Measurements from ENCODE around the gene GKN2. TPM values are rescaled to one million over a fixed set of nuclear protein-coding genes. Genes with fewer than 3 reads are reported as not detected.

GKN2 gene
- total and polyA plus RNA-seq, 9 of the 15 experiments (the other 6 are each of a cell fraction or from before 2014, with no cell fraction given): not detected

DNA sequence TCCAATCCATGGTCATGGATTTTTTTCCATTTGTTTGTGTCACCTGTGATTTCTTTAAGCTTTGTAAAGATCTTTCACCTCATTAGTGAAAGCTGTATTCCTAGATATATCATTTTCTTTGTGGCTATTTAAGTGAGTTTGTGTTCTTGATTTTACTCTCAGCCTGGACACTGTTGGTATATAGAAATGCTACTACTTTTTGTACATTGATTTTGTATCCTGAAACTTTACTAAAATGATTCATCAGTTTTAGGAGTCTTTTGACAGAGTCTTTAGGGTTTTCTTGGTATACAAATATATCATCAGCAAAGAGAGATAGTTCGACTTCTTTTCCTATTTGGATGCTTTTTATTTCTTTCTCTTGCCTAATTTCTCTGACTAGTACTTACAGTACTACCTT lies 12.3 kb downstream of the GKN2 start:
- Histone ChIP-seq H4K20me1 (replicated peaks; ENCODE audit: control insufficient read depth, insufficient read depth, low read length) (no peaks in the 10 kb centered on the region), H3K4me2 (ENCODE audit: insufficient read depth, low read length) (no peak overlapping the region), H3K4me3 (no peak overlapping the region), H3K27me3 (ENCODE audit: control insufficient read depth in 2 of 2, insufficient read depth in 2 of 2, low read length in 2 of 2) (peaks cover 2 to 23% of the 10 kb centered on the region in 2 experiments; a peak in 2 of 5 replicates), H3K9me1 (ENCODE audit: control insufficient read depth, insufficient read depth, low read length) (no peaks in the 10 kb centered on the region), H3K4me1 (replicated peaks in 1 of 2; ENCODE audit: control insufficient read depth in 2 of 2, insufficient read depth in 2 of 2, low read length in 2 of 2) (peaks cover 0 to 3% of the 10 kb centered on the region in 2 experiments; a peak in 1 of 5 replicates), H2AFZ (ENCODE audit: low read depth, low read length) (no peak overlapping the region), H3K36me3 (ENCODE audit: control insufficient read depth, insufficient read depth, low read length) (no peaks in the 10 kb centered on the region), H3K9ac (ENCODE audit: insufficient read depth in 1 of 2, low read depth in 2 of 2, low read length in 2 of 2) (no peak overlapping the region), H3K9me3 (replicated peaks; ENCODE audit: control insufficient read depth, insufficient read depth, low read depth, low read length) (no peaks in the 10 kb centered on the region), H3K27ac (ENCODE audit: extremely low read depth, low read depth, low read length) (no peak overlapping the region), H3K79me2 (ENCODE audit: control insufficient read depth, insufficient read depth, low read length) (no peaks in the 10 kb centered on the region)
- DNase-seq (ENCODE audit: extremely low read depth in 1 of 4, low spot score in 3 of 4) (no peak), ATAC-seq (no peak), FAIRE-seq (no peak)
- POLR2A ChIA-PET: no interaction called here
- intact Hi-C loops (cut with micrococcal nuclease): loop anchor here (10.0 kb wide), 1 partner anchor 364 kb away; no protein-coding TSS in a partner anchor
- in situ Hi-C loops (cut with MboI): no loop called here
- CTCF ChIA-PET (ENCODE audit: low intra/inter-chr PET ratio): no interaction called here
- WGBS (ENCODE audit: insufficient coverage, low coverage, missing lambda C conversion rate): 0% methylated on average over 1 of the region's 1 CpG
- BruUV-seq (replicated peaks): no TSS peak
- TF ChIP-seq ZNF232 (CRISPR knock-in tag; IDR thresholded peaks at IDR 0.05): no peak
- TF ChIP-seq MTA2 (IDR thresholded peaks at IDR 0.05; ENCODE audit: low read depth): no peak
- no peak for TF ChIP-seq GABPA (tag; conservative IDR thresholded peaks at IDR 0.05; ENCODE audit: low read depth)
- TF ChIP-seq RFX7 (CRISPR knock-in tag; IDR thresholded peaks at IDR 0.05): no peak
- no peak for TF ChIP-seq RBM25 (IDR thresholded peaks at IDR 0.05; ENCODE audit: low read depth, low read length, severe bottlenecking)
- TF ChIP-seq, protein P1, sequence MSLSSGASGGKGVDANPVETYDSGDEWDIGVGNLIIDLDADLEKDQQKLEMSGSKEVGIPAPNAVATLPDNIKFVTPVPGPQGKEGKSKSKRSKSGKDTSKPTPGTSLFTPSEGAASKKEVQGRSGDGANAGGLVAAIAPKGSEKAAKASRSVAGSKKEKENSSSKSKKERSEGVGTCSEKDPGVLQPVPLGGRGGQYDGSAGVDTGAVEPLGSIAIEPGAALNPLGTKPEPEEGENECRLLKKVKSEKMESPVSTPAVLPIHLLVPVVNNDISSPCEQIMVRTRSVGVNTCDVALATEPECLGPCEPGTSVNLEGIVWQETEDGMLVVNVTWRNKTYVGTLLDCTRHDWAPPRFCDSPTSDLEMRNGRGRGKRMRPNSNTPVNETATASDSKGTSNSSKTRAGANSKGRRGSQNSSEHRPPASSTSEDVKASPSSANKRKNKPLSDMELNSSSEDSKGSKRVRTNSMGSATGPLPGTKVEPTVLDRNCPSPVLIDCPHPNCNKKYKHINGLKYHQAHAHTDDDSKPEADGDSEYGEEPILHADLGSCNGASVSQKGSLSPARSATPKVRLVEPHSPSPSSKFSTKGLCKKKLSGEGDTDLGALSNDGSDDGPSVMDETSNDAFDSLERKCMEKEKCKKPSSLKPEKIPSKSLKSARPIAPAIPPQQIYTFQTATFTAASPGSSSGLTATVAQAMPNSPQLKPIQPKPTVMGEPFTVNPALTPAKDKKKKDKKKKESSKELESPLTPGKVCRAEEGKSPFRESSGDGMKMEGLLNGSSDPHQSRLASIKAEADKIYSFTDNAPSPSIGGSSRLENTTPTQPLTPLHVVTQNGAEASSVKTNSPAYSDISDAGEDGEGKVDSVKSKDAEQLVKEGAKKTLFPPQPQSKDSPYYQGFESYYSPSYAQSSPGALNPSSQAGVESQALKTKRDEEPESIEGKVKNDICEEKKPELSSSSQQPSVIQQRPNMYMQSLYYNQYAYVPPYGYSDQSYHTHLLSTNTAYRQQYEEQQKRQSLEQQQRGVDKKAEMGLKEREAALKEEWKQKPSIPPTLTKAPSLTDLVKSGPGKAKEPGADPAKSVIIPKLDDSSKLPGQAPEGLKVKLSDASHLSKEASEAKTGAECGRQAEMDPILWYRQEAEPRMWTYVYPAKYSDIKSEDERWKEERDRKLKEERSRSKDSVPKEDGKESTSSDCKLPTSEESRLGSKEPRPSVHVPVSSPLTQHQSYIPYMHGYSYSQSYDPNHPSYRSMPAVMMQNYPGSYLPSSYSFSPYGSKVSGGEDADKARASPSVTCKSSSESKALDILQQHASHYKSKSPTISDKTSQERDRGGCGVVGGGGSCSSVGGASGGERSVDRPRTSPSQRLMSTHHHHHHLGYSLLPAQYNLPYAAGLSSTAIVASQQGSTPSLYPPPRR (CRISPR knock-in tag; IDR thresholded peaks at IDR 0.05; ENCODE audit: borderline replicate concordance): no peak
- TF ChIP-seq BACH1 (tag; IDR thresholded peaks at IDR 0.05): no peak
- no peak for TF ChIP-seq SMARCC2 (IDR thresholded peaks at IDR 0.05; ENCODE audit: low read depth)
- TF ChIP-seq, protein P2, sequence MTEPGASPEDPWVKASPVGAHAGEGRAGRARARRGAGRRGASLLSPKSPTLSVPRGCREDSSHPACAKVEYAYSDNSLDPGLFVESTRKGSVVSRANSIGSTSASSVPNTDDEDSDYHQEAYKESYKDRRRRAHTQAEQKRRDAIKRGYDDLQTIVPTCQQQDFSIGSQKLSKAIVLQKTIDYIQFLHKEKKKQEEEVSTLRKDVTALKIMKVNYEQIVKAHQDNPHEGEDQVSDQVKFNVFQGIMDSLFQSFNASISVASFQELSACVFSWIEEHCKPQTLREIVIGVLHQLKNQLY (CRISPR knock-in tag; conservative IDR thresholded peaks at IDR 0.05): no peak

Measured in K562 (cell line).